Activated CD4-positive, CD25-positive, alpha-beta regulatory T cell (primary cell): ENCODE data around the gene GPS1.
A peak's percentile ranks its signal among the peaks of the same experiment; 100 is the strongest.

Experiments
- DNase-seq, 4 experiments: peaks; one replicate each; lab custom pipeline; 2025; lab: John Stamatoyannopoulos, UW

The GPS1 gene

GRCh38 chr17:82090549-82091263 lies 39.0 kb downstream of the GPS1 start:
- DNase-seq: no peak

GRCh38 chr17:82091264-82092066 lies 39.8 kb downstream of the GPS1 start:
- DNase-seq: no peak

- no peak for DNase-seq
These were observed 40.4 kb downstream of the GPS1 start for GRCh38 chr17:82092094-82092586.

GRCh38 chr17:82092628-82092994 lies 40.9 kb downstream of the GPS1 start:
- DNase-seq: no peak

GRCh38 chr17:82092995-82093751 lies 41.5 kb downstream of the GPS1 start:
- DNase-seq: no peak

- no peak for DNase-seq
These were observed 43.5 kb downstream of the GPS1 start for GRCh38 chr17:82094931-82095776.

GRCh38 chr17:82095777-82096708 lies 44.3 kb downstream of the GPS1 start:
- no peak for DNase-seq

- no peak for DNase-seq
These were observed 45.0 kb downstream of the GPS1 start for GRCh38 chr17:82096709-82097183.

- DNase-seq: no peak
These were observed 45.7 kb downstream of the GPS1 start for GRCh38 chr17:82097184-82097918.

- DNase-seq: peak in 1 of 4 experiments; percentile 65
These were observed 46.1 kb downstream of the GPS1 start for GRCh38 chr17:82097919-82098168.

GRCh38 chr17:82098169-82098938 lies 46.7 kb downstream of the GPS1 start, which contains the start of gene FASN:
FASN (minus strand) TSS chr17:82098236; CDS start chr17:82096445, 1,791 bp downstream.
- peak; percentile 86 to 89 (median 88) for DNase-seq

- DNase-seq: no peak
These were observed 47.5 kb downstream of the GPS1 start for GRCh38 chr17:82098939-82099763.

GRCh38 chr17:82100502-82101298 lies 49.0 kb downstream of the GPS1 start:
- DNase-seq: no peak

GRCh38 chr17:82101301-82101715 lies 49.6 kb downstream of the GPS1 start:
- no peak for DNase-seq

- DNase-seq: no peak
These were observed 50.3 kb downstream of the GPS1 start for GRCh38 chr17:82101767-82102679.
